ENCODE measurements around the gene ERCC1.

- TF ChIP-seq EZH2 (IDR thresholded peaks at IDR 0.05; ENCODE audit: borderline replicate concordance, low read depth, low read length, poor library complexity, severe bottlenecking), result no peak
- TF ChIP-seq CTCF (conservative IDR thresholded peaks at IDR 0.05; ENCODE audit: low read depth, low read length), result no peak
Observed at GRCh38 chr19:45421947-45422498, 1.7 kb downstream of the ERCC1 start.
